RWPE1 (cell line): ENCODE measurements around the gene PDZD2.

ENCODE experiments used
- CTCF ChIA-PET: fragments of 350-600 bp; sonication (Branson Sonifier 250); formaldehyde crosslinking; extraction: SDS; loops from one replicate; lab custom pipeline; 2021; lab: Yijun Ruan, JAX
- POLR2A ChIA-PET: fragments of 400-600 bp; formaldehyde crosslinking; extraction: SDS; loops from one replicate; lab custom pipeline; 2020; ENCODE audit warnings: antibody characterized with exemption; ENCODE audit not compliant: low non-redundant PET; lab: Yijun Ruan, JAX
- DNase-seq: peaks from one replicate; pipeline ENCODE4 v3.0.0; 2012; ENCODE audit warnings: low spot score
- H3K27ac ChIP-seq: fragments of 450-650 bp; 2 replicates; pipeline ENCODE4 v1.5.1; 2017
- TF ChIP-seq, protein P1 (sequence below): fragments of 450-650 bp; conservative IDR thresholded peaks from 2 replicates; pipeline ENCODE4 v1.5.1; 2017; ENCODE audit warnings: low read depth, mild to moderate bottlenecking

Gene PDZD2

DNA sequence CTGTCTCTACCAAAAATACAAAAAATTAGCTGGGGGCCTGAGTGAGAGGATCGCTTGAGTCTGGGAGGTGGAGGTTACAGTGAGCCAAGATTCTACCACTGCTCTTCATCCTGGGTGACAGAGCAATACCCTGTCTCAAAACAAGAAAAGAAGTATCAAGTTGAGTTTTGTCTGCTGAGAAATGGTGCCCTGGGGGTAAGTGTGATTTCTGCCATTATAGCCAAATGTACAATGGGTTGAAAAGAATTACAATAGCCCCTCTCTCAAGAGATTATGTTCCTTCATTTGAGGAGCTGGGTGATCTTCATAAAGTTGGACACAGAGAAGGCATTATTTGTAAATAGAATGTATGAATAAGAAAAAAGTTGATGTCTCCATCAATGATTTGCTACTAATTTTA lies 345.8 kb downstream of the PDZD2 start:
- no peak overlapping the region for H3K27ac ChIP-seq
- TF ChIP-seq, protein P1, sequence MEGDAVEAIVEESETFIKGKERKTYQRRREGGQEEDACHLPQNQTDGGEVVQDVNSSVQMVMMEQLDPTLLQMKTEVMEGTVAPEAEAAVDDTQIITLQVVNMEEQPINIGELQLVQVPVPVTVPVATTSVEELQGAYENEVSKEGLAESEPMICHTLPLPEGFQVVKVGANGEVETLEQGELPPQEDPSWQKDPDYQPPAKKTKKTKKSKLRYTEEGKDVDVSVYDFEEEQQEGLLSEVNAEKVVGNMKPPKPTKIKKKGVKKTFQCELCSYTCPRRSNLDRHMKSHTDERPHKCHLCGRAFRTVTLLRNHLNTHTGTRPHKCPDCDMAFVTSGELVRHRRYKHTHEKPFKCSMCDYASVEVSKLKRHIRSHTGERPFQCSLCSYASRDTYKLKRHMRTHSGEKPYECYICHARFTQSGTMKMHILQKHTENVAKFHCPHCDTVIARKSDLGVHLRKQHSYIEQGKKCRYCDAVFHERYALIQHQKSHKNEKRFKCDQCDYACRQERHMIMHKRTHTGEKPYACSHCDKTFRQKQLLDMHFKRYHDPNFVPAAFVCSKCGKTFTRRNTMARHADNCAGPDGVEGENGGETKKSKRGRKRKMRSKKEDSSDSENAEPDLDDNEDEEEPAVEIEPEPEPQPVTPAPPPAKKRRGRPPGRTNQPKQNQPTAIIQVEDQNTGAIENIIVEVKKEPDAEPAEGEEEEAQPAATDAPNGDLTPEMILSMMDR = no peak
- CTCF ChIA-PET = interaction anchor here (0.6 kb wide), 1 partner anchor 606 kb away, joined by 3 read pairs; no protein-coding TSS in a partner anchor
- no peak for DNase-seq
- POLR2A ChIA-PET = no interaction called here

- POLR2A ChIA-PET = no interaction called here
- no peak overlapping the region for H3K27ac ChIP-seq
- no peak for DNase-seq
- CTCF ChIA-PET = interaction anchor here (1.0 kb wide), 1 partner anchor 91 kb away, joined by 5 read pairs; no protein-coding TSS in a partner anchor
- TF ChIP-seq, protein P1 = no peak
These were observed 347.2 kb downstream of the PDZD2 start for GRCh38 chr5:31986101-31986500.

- DNase-seq = peak; percentile 92
- H3K27ac ChIP-seq = peak overlapping the region; percentile 62
- TF ChIP-seq, protein P1 = no peak
- POLR2A ChIA-PET = no interaction called here
- CTCF ChIA-PET = interaction anchor here (0.5 to 1.1 kb wide), 2 partner anchors 57 to 89 kb away, joined by 5 to 6 read pairs; no protein-coding TSS in a partner anchor
These were observed 349.2 kb downstream of the PDZD2 start for GRCh38 chr5:31987985-31988710.

DNA sequence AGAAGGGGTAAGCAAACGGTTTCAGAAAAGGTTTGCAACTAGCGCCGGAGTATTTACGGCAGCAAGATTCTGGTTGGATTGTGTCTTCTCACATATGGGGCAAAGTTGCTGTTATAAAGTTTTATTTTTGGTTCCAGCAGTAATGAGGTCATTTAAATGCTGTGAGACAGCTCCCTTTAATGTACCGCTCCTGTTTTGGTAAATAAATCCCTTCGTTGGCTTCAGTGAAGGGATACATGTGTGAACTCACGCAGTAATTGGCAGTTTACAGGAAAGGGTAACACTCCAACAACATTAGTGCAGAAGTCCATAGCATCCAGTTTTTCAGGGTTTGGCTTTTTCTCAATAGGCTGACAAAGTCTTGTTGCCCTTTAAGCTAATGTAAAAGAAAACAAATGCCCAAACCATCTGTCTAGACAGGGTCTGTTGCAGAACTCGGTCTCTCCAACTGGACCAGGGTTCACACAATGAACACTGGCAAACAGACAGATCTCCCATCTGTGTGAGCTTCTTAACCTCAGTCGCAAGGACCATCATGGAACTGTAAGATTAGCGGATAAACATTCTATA lies 351.2 kb downstream of the PDZD2 start:
- TF ChIP-seq, protein P1 = no peak
- no peak for DNase-seq
- ChIA-PET CTCF (interaction anchor here (0.7 kb wide), 1 partner anchor 106 kb away, joined by 7 read pairs; no protein-coding TSS in a partner anchor), POLR2A (no interaction called here)
- no peak overlapping the region for H3K27ac ChIP-seq

DNA sequence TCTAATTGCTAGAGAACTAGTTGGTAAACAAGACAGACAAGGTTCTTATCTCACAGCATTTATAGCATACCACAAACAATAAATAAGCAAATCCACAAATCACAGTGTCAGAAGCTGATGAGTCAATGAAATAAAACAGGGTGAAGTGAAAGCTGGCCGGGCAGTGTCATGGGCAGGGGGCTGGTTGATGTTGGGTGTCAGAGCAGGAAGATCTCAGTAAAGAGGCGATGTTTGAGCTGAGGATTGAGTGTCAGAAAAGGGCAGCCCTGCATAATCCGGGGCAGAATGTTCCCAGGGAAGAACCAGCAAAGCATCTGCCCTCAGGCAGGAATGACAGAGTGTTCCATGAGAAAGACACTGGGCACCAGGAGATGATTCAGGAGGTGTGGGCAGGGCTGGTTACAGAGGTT lies 351.8 kb downstream of the PDZD2 start:
- ChIA-PET CTCF (interaction anchor here (0.9 kb wide), 1 partner anchor 86 kb away, joined by 3 read pairs; no protein-coding TSS in a partner anchor), POLR2A (no interaction called here)
- TF ChIP-seq, protein P1 = no peak
- H3K27ac ChIP-seq = peak overlapping the region; percentile 34; the same call in 1 of the 2 replicates
- peak; percentile 72 for DNase-seq

GRCh38 chr5:31992377-31992776 lies 353.4 kb downstream of the PDZD2 start:
- ChIA-PET POLR2A (no interaction called here), CTCF (interaction anchor here (0.7 kb wide), 1 partner anchor 24 kb away, joined by 5 read pairs; no protein-coding TSS in a partner anchor)
- H3K27ac ChIP-seq = no peak overlapping the region; the same call in 1 of the 2 replicates
- DNase-seq = no peak
- TF ChIP-seq, protein P1 = no peak
